Right cardiac atrium (tissue), 5 donors: ENCODE measurements around the gene CASZ1. TPM values are rescaled to one million over a fixed set of nuclear protein-coding genes. Genes with fewer than 3 reads are reported as not detected.

Experiments
- ATAC-seq, 2 donors: fragments of 200-7000 bp; cut with Tn5 transposase; one replicate each; pipeline versions ENCODE4 v1.8.0 to v1.9.1; 2020; ENCODE audit warnings: moderate library complexity in 2 of 2, mild to moderate bottlenecking in 1 of 2
- DNase-seq, 3 donors: peaks; one replicate each; pipeline ENCODE4 v3.0.0-alpha.2; 2020
- H3K27ac ChIP-seq: one replicate; pipeline ENCODE4 v1.5.1; 2013; ENCODE audit warnings: mild to moderate bottlenecking, low read length, control low read depth, moderate library complexity
- H3K27me3 ChIP-seq: one replicate; pipeline ENCODE4 v1.6.1; 2013; ENCODE audit not compliant: control insufficient read depth, insufficient read depth
- H3K4me1 ChIP-seq: one replicate; pipeline ENCODE4 v1.6.1; 2013; ENCODE audit warnings: low read length; ENCODE audit not compliant: control insufficient read depth, insufficient read depth
- H3K4me3 ChIP-seq: one replicate; pipeline ENCODE4 v1.5.1; 2013; ENCODE audit warnings: low read length, control low read depth
- H3K9me3 ChIP-seq: one replicate; pipeline ENCODE4 v1.6.1; 2013; ENCODE audit warnings: low read length; ENCODE audit not compliant: control insufficient read depth
- WGBS: extraction: QIAGEN DNeasy Blood & Tissue Kit; methylation state at CpG from one replicate; pipeline ENCODE4 v1.1.7; 2013; 5-methylcytosine and 5-hydroxymethylcytosine counted together
- intact Hi-C, 4 donors: fragments of 100-400 bp; cut with DNase I; formaldehyde crosslinking; loops; one replicate each; pipeline versions ENCODE4 v1.11.0 to v1.14.0; 2022 to 2023
- long read RNA-seq, 4 donors: library from polyadenylated mRNA; unstranded; transcript quantifications; one replicate each; pipeline ENCODE4 v2.0.0, GENCODE V29; 2020 to 2021
- polyA plus RNA-seq: library from polyadenylated mRNA; stranded (reverse); fragments of 200-250 nt; gene quantifications from one replicate; pipeline ENCODE4 v1.2.3, GENCODE V29; 2013
- total RNA-seq, 4 donors: library from RNA; stranded (reverse); fragmentation: NEBNext Ultra II Directional; extraction: Animal tissue kit (Norgen Biotek cat#: 25700); gene quantifications; one replicate each; pipeline ENCODE4 v1.2.1, GENCODE V29; 2021
- donor health status: healthy with polysubstance abuse.
- donor health status: DM: no; HTN: yes; CAD: no.
- donor health status: DM: no; HTN: no; CAD: no.
- donor health status: DM: no; HTN: yes; CAD: no; lungs with severe emphysema.
- donor health status: DM: yes; HTN: yes; CAD: no.

The CASZ1 gene
- total RNA-seq (10 to 100 TPM; 51.0 to 98.9 (median 59.2) TPM), polyA plus RNA-seq (24.2 TPM)
- long read RNA-seq, donor 1, full-length matches to known transcripts, result 1 of 90 reads
- long read RNA-seq, donor 1, partial matches to known transcripts, result 21 of 90 reads
- long read RNA-seq, donor 1, other reads (novel, unspliced or antisense), result 68 of 90 reads
- long read RNA-seq, donor 2, full-length matches to known transcripts, result 6 of 46 reads
- long read RNA-seq, donor 2, partial matches to known transcripts, result 19 of 46 reads
- long read RNA-seq, donor 2, other reads (novel, unspliced or antisense), result 21 of 46 reads
- long read RNA-seq, donor 3, partial matches to known transcripts, result 23 of 48 reads
- long read RNA-seq, donor 3, other reads (novel, unspliced or antisense), result 24 of 48 reads
- long read RNA-seq, donor 4, full-length matches to known transcripts, result 8 of 38 reads
- long read RNA-seq, donor 4, partial matches to known transcripts, result 22 of 38 reads
- long read RNA-seq, donor 4, other reads (novel, unspliced or antisense), result 8 of 38 reads

GRCh38 chr1:10796029-10796944, at the start of gene CASZ1:
Gene CASZ1, minus strand, starts transcription at chr1:10796646. Its CDS starts 102,757 bp downstream, at chr1:10693889.
- peak; percentile 81 to 92 (median 89) for DNase-seq
- Histone ChIP-seq H3K4me1 (peaks cover 2% of the 10 kb centered on the region), H3K27me3 (no peaks in the 10 kb centered on the region), H3K4me3 (peak within 1 kb of the TSS; percentile 88), H3K27ac (peak within 1 kb of the TSS; percentile 92), H3K9me3 (no peaks in the 10 kb centered on the region)
- WGBS, result 1% methylated on average over 88 of the region's 88 CpGs
- ATAC-seq, result peak; percentile 81
- intact Hi-C loops, result loop anchor here in 3 of 4 donors (5.0 to 10.0 kb wide), 4 partner anchors 109 to 261 kb away; no protein-coding TSS in a partner anchor

GRCh38 chr1:10843697-10844096, 47.3 kb upstream of the CASZ1 start:
- WGBS, result 78% methylated on average over 2 of the region's 2 CpGs
- Histone ChIP-seq H3K9me3 (no peaks in the 10 kb centered on the region), H3K4me1 (no peaks in the 10 kb centered on the region), H3K27ac (no peak overlapping the region), H3K4me3 (no peak overlapping the region), H3K27me3 (no peaks in the 10 kb centered on the region)
- ATAC-seq (no peak), DNase-seq (no peak)
- intact Hi-C loops, result no loop called here

DNA sequence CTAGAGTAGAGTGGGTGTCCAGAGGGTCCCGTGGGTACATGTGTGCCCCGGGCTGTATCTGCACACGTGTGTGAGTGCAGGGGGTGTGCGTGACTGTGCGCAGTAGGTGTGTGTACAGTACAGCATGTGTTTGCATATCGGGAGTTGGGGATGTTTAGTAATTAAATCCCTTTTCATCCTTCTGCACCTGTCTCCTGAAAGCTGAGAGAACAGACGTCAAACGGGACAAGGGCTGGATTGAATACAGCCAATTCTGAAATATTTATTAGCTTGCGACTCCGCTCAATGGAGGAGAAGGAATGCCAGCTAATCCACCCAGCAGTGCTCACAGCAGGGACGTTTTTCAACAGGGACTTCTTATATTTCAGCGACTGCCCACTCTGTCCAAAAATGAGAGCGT, 44.7 kb upstream of the CASZ1 start:
- intact Hi-C loops, result no loop called here
- WGBS, result 82% methylated on average over 13 of the region's 13 CpGs

DNA sequence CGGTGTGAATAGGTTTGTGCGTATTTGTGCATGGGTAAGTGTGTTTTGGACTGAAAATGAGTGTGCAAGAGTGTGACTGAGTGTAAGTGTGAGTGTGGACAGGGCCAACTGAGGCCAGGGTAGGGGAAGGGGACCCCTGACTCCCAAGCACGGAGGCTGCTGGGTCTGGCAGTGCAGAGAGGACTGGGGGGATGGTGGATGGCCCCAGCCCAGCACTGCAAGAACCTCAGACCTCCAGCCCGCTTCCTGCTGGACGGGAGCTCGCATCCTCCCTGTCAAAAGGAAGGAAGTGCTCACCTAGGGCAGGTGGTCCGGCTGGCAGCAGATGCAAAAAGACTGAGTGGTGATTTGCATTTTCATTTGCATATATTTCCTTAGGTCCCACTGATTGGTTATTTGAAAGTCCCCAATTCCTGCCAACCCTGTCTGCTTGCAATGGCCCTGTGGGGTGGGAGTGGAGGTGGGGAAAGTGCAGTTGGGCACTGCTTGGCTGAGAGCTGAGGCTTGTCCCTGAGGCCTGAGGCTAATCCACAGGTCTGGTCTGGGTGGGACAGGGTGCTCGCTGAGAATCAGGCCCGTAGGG, 42.8 kb upstream of the CASZ1 start:
- Histone ChIP-seq H3K4me1 (no peaks in the 10 kb centered on the region), H3K4me3 (no peak overlapping the region), H3K27me3 (no peaks in the 10 kb centered on the region), H3K9me3 (no peaks in the 10 kb centered on the region), H3K27ac (no peak overlapping the region)
- DNase-seq (peak in 1 of 3 donors; percentile 31), ATAC-seq (no peak)
- WGBS, result 63% methylated on average over 9 of the region's 9 CpGs
- intact Hi-C loops, result no loop called here

More for the DNA sequence above, 44.7 kb upstream of the CASZ1 start:
- ATAC-seq (no peak), DNase-seq (no peak)
- Histone ChIP-seq H3K27ac (no peak overlapping the region), H3K4me1 (no peaks in the 10 kb centered on the region), H3K27me3 (no peaks in the 10 kb centered on the region), H3K9me3 (no peaks in the 10 kb centered on the region), H3K4me3 (no peak overlapping the region)

DNA sequence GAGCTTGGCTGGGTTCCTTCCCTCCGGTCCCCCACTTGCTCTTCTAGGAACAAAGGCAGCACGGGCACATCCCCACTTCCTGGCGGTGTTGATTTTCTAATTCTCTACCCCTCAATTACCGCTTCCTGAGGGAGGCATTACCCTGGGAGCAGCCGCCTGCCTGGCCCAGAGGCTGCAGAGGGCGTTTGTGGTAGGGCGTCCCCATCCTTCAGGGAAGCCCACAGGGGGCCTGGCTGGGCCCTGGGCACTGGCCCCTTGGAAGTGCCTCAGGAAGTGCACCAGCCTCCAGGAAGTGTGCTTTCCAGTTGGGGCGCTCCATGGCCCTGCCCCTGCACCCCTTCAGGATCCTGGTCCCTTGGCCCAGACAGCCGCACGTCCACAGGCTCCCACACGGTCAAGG, 42.1 kb upstream of the CASZ1 start:
- no peaks in the 10 kb centered on the region for H3K27me3 ChIP-seq
- no peaks in the 10 kb centered on the region for H3K4me1 ChIP-seq
- 60% methylated on average over 11 of the region's 11 CpGs for WGBS
- ATAC-seq (peak in 1 of 2 donors; percentile 30), DNase-seq (peak in 1 of 3 donors; percentile 50)
- intact Hi-C loops, result no loop called here
- no peak overlapping the region for H3K4me3 ChIP-seq
- no peaks in the 10 kb centered on the region for H3K9me3 ChIP-seq
- no peak overlapping the region for H3K27ac ChIP-seq

DNA sequence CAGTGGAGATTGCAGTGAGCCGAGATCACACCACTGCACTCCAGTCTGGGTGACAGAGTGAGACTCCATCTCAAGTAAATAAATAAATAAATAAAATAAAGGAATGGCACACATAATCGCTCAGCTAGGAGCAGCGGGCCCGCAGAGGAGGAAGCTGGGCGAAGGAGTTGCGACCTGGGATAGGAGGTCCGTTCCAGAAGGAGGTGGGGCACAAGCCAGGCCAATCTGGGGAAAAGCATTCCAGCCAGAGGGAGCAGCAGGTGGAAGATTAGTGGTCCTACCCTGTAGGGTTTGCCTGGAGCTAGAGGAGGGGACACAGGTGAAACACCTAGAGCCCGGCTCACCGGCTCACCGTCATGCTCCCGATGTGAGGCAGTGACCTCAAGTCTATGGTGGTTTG, 40.3 kb upstream of the CASZ1 start:
- WGBS, result 83% methylated on average over 11 of the region's 11 CpGs
- DNase-seq (peak in 1 of 3 donors; percentile 4), ATAC-seq (no peak)
- Histone ChIP-seq H3K4me1 (no peaks in the 10 kb centered on the region), H3K27me3 (no peaks in the 10 kb centered on the region), H3K9me3 (no peaks in the 10 kb centered on the region), H3K27ac (no peak overlapping the region), H3K4me3 (no peak overlapping the region)
- intact Hi-C loops, result no loop called here

GRCh38 chr1:10835822-10836421, 39.5 kb upstream of the CASZ1 start:
- intact Hi-C loops, result no loop called here
- Histone ChIP-seq H3K4me3 (no peak overlapping the region), H3K9me3 (no peaks in the 10 kb centered on the region), H3K27ac (no peak overlapping the region), H3K4me1 (no peaks in the 10 kb centered on the region), H3K27me3 (no peaks in the 10 kb centered on the region)
- WGBS, result 18% methylated on average over 31 of the region's 31 CpGs
- DNase-seq (peak in 2 of 3 donors; percentile 63 to 66), ATAC-seq (peak in 1 of 2 donors; percentile 47)

GRCh38 chr1:10835421-10835820, 39.0 kb upstream of the CASZ1 start:
- H3K9me3 ChIP-seq, result no peaks in the 10 kb centered on the region
- H3K27ac ChIP-seq, result no peak overlapping the region
- H3K4me1 ChIP-seq, result no peaks in the 10 kb centered on the region
- no peak overlapping the region for H3K4me3 ChIP-seq
- H3K27me3 ChIP-seq, result no peaks in the 10 kb centered on the region
- intact Hi-C loops, result no loop called here
- 25% methylated on average over 12 of the region's 12 CpGs for WGBS
- ATAC-seq, result no peak
- DNase-seq, result no peak

DNA sequence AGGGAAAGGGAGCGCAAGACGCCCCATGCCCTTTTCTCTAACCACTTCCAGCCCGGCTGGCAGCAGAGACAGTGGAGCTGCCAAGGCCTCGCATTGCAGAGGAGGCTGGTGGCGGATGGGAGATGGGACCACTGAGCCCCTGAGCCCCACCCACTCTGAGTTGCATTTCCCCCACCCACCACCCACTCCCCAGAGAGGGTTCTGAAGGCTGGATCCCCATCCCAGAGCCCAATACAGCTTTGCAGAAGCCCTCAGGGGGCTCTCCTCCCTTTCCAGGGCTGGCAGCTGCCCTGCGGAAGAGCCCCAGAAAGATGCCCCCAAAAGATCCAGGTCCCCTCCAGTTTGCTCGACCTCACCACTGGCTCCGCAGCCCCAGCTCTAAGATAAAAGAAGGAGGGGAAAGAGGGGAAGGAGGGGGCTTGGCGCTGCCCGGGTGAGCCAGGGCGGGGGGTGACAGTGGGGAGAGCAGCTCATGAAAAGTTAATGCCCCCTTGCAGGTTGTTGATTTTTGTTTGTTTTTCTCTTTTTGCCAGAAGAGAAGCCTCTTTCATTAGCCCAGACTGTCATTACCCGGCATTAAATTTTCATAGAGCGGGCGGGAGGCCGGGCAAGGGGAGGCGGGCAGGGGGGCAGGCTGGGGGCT, 38.4 kb upstream of the CASZ1 start:
- Histone ChIP-seq H3K4me3 (no peak overlapping the region), H3K4me1 (no peaks in the 10 kb centered on the region), H3K27me3 (no peaks in the 10 kb centered on the region), H3K27ac (no peak overlapping the region), H3K9me3 (no peaks in the 10 kb centered on the region)
- 43% methylated on average over 16 of the region's 16 CpGs for WGBS
- no peak for DNase-seq
- intact Hi-C loops, result no loop called here
- ATAC-seq, result no peak
